NT2/D1 (cell line): ENCODE data around the gene SNX2.

Experiments
- DNase-seq: peaks from one replicate; pipeline ENCODE4 v3.0.0-alpha.2; 2011; ENCODE audit warnings: low read depth, low spot score
- H3K27me3 ChIP-seq: 2 replicates; pipeline ENCODE4 v1.6.0; 2011; ENCODE audit warnings: mild to moderate bottlenecking; ENCODE audit not compliant: insufficient read length, insufficient read depth
- H3K36me3 ChIP-seq: 2 replicates; pipeline ENCODE4 v1.6.1; 2011; ENCODE audit warnings: mild to moderate bottlenecking, low read length, mixed read lengths; ENCODE audit not compliant: insufficient read depth, insufficient read length
- H3K4me1 ChIP-seq: 2 replicates; pipeline ENCODE4 v1.5.1; 2011; ENCODE audit not compliant: insufficient read depth, insufficient read length
- H3K4me3 ChIP-seq: 2 replicates; pipeline ENCODE4 v1.5.1; 2011; ENCODE audit warnings: low read depth; ENCODE audit not compliant: insufficient read length
- H3K9ac ChIP-seq: 2 replicates; pipeline ENCODE4 v1.6.0; 2011; ENCODE audit warnings: low read depth; ENCODE audit not compliant: insufficient read length
- H3K9me3 ChIP-seq: 2 replicates; pipeline ENCODE4 v1.5.1; 2011; ENCODE audit warnings: mild to moderate bottlenecking, low read length; ENCODE audit not compliant: insufficient read depth
- SUZ12 ChIP-seq: IDR thresholded peaks from 2 replicates; pipeline ENCODE4 v1.6.1; 2011; ENCODE audit not compliant: insufficient read length, insufficient read depth; ENCODE audit errors: extremely low read depth
- YY1 ChIP-seq: IDR thresholded peaks from 2 replicates; pipeline ENCODE4 v1.6.1; 2011; ENCODE audit not compliant: insufficient read length, insufficient read depth
- ZNF274 ChIP-seq: IDR thresholded peaks from 2 replicates; pipeline ENCODE4 v1.6.1; 2011; ENCODE audit warnings: mild to moderate bottlenecking, low read depth, low read length

SNX2 gene

GRCh38 chr5:122774861-122775549 is at the start of gene SNX2:
TSS of gene SNX2 (plus strand) at chr5:122775080. CDS start at chr5:122775104, 24 bp downstream.
- Histone ChIP-seq H3K36me3 (no peaks in the 10 kb centered on the region), H3K4me1 (no peaks in the 10 kb centered on the region), H3K9me3 (no peaks in the 10 kb centered on the region), H3K4me3 (peak within 1 kb of the TSS; percentile 96), H3K27me3 (no peaks in the 10 kb centered on the region), H3K9ac (peak within 1 kb of the TSS; percentile 95)
- DNase-seq, result peak; percentile 72
- TF ChIP-seq SUZ12, result no peak
- peak; percentile 69 for TF ChIP-seq YY1

GRCh38 chr5:122727112-122727541 is 47.8 kb upstream of the SNX2 start:
- TF ChIP-seq SUZ12, result no peak
- TF ChIP-seq YY1, result no peak
- no peak for TF ChIP-seq ZNF274
- H3K27me3 ChIP-seq, result no peaks in the 10 kb centered on the region
- DNase-seq, result no peak
- no peaks in the 10 kb centered on the region for H3K36me3 ChIP-seq
- H3K4me1 ChIP-seq, result no peaks in the 10 kb centered on the region
- H3K9ac ChIP-seq, result no peak overlapping the region
- H3K4me3 ChIP-seq, result no peak overlapping the region
- H3K9me3 ChIP-seq, result no peaks in the 10 kb centered on the region

- H3K4me1 ChIP-seq, result no peaks in the 10 kb centered on the region
- no peak for DNase-seq
- no peak overlapping the region for H3K4me3 ChIP-seq
- TF ChIP-seq SUZ12, result no peak
- TF ChIP-seq YY1, result no peak
- TF ChIP-seq ZNF274, result no peak
- no peaks in the 10 kb centered on the region for H3K36me3 ChIP-seq
- no peaks in the 10 kb centered on the region for H3K9me3 ChIP-seq
- H3K9ac ChIP-seq, result no peak overlapping the region
- H3K27me3 ChIP-seq, result no peaks in the 10 kb centered on the region
Measured at GRCh38 chr5:122730037-122730436, 44.8 kb upstream of the SNX2 start.

GRCh38 chr5:122730456-122730855 is 44.4 kb upstream of the SNX2 start:
- no peak for DNase-seq
- no peaks in the 10 kb centered on the region for H3K4me1 ChIP-seq
- H3K9me3 ChIP-seq, result no peaks in the 10 kb centered on the region
- TF ChIP-seq ZNF274 (no peak), SUZ12 (no peak), YY1 (no peak)
- H3K36me3 ChIP-seq, result no peaks in the 10 kb centered on the region
- H3K9ac ChIP-seq, result no peak overlapping the region
- H3K4me3 ChIP-seq, result no peak overlapping the region
- H3K27me3 ChIP-seq, result no peaks in the 10 kb centered on the region

GRCh38 chr5:122736086-122736845 is 38.6 kb upstream of the SNX2 start:
- Histone ChIP-seq H3K9me3 (no peaks in the 10 kb centered on the region), H3K4me1 (no peaks in the 10 kb centered on the region), H3K27me3 (no peaks in the 10 kb centered on the region), H3K4me3 (no peak overlapping the region), H3K36me3 (no peaks in the 10 kb centered on the region), H3K9ac (no peak overlapping the region)
- DNase-seq, result no peak
- TF ChIP-seq SUZ12 (no peak), ZNF274 (no peak), YY1 (no peak)

- no peak for DNase-seq
- Histone ChIP-seq H3K36me3 (no peaks in the 10 kb centered on the region), H3K9ac (no peak overlapping the region), H3K4me1 (peaks cover 2% of the 10 kb centered on the region), H3K4me3 (no peak overlapping the region), H3K27me3 (no peaks in the 10 kb centered on the region), H3K9me3 (no peaks in the 10 kb centered on the region)
- TF ChIP-seq SUZ12, result no peak
- TF ChIP-seq ZNF274, result no peak
- no peak for TF ChIP-seq YY1
Measured at GRCh38 chr5:122738088-122738487, 36.8 kb upstream of the SNX2 start.

- Histone ChIP-seq H3K36me3 (no peaks in the 10 kb centered on the region), H3K9me3 (no peaks in the 10 kb centered on the region), H3K4me3 (no peak overlapping the region), H3K9ac (no peak overlapping the region), H3K27me3 (no peaks in the 10 kb centered on the region), H3K4me1 (peaks cover 2% of the 10 kb centered on the region)
- TF ChIP-seq ZNF274 (no peak), YY1 (no peak), SUZ12 (no peak)
- no peak for DNase-seq
Measured at GRCh38 chr5:122741681-122742080, 33.2 kb upstream of the SNX2 start.
